Kasumi-1 (cell line): Measurements from ENCODE around the gene PINLYP.
"Not testable (repeated sequence)": the region's sequence is repeated elsewhere in the genome, so short reads cannot be mapped to it uniquely, and the experiment has no call there.

ENCODE experiments used
- DNase-seq, 2 experiments: peaks; one replicate each; lab custom pipeline; 2025; lab: John Stamatoyannopoulos, UW

Gene PINLYP

GRCh38 chr19:43575156-43575950, at the start of gene PINLYP, which contains the start of gene XRCC1:
Gene PINLYP (plus strand): TSS chr19:43575801. CDS start chr19:43577192, 1,391 bp downstream.
Gene XRCC1 (minus strand): TSS chr19:43575527. CDS start chr19:43575458, 69 bp downstream.
- DNase-seq = peak; percentile 98 to 99

DNA sequence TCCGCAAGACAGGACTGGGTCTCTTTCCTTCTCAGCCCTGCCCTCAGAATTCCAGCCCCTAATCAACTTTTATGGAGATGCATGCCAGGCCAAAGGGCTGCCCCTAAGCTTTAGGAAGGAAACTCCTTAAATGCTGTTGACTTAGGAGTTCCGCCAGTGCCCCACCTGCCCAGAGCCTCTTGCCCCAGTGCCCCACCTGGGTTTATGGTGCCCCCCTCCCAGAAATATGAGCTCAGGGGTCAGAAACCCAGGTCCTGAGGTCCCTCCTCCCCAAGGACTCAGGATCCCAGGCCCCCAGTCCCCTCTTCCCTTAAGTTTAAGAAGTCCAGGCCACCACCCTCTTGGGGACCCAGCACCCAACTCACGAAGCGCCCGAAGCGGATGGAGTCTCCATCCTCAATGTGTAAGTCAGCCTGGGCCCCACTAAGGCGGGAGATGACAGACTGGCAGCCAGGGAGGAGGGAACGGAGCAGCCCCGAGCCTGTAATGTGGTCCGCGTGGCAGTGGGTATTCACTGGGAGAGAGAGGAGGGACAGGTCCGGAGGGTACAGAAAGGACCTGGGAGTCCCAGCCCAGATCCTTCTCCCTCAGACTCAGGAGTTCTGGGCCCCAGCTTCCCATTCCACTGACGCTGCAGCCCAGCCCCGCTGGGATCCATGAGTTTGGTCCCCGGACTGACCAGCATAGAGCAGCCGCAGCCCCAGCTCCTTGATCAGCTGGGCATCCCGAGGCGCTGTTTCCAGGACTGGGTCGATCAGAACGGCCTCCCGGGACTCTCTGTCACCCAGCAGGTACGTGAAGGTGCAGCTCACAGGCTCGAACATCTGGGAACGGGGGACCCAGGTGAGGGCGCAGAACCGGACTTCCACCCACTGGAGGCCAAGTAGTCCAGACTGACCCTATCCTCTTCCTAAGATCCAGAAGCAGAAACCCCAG, 49.5 kb upstream of the PINLYP start:
- no peak for DNase-seq

- peak; percentile 58 to 89 for DNase-seq
These were observed 48.4 kb upstream of the PINLYP start, which contains the start of gene ETHE1 for GRCh38 chr19:43526884-43527859. Gene ETHE1 (minus strand): TSS chr19:43527201. CDS start chr19:43527177, 24 bp downstream.

- no peak for DNase-seq
These were observed 47.6 kb upstream of the PINLYP start for GRCh38 chr19:43527860-43528622.

DNA sequence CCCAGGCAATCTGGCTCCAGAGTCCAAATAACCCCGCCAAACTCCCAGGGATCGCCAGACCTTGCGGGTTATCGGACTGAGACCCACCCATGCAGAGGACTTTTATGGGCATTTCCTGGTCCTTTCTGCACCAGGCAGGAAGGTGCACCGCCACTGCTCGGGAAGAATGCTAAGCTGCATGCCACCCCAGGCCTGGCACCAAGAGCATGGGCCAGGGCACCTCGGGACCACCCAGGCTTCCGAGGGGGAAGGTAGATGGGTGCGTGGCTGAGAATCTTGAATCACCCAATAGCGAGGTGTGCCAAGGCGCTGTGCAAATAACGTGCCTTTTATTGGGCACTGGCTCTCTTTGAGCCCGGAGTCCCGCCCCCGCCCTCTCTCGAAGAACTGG, 43.0 kb upstream of the PINLYP start:
- DNase-seq = peak; percentile 75 to 85

DNA sequence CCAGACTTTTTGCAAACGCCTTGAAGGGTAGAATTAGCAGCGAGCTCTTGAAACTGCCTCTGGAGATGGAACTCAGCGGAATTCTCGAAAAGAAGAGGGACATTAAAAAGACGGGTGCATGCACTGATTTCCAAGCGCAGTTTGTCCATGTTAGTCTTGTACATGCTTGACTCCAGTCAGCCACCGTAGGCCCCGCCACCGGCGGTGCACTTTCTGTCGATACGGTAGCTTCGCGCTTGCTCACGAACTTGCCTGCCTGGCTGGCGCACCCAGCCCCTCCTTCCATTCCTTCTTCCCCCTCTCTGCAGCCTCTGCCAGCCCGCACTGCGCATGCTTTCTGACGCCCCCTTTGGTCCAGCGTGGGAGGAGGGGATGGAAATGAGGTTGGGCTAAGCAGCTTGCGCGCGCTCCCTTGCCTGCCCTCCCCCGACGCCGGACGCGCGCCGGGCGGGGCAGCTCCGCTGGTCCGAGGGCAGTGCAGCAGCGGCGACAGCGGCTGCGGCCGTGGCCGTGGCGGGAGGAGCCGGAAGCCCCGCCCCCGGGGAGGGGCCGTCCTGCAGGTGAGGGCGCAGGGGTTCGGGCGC, 42.5 kb upstream of the PINLYP start, which contains the start of gene ZNF575:
TSS of gene ZNF575 (plus strand) at position 227 of the 584 bp plus-strand sequence. CDS start 1,235 bp downstream, outside the sequence.
- peak; percentile 87 to 90 for DNase-seq

DNA sequence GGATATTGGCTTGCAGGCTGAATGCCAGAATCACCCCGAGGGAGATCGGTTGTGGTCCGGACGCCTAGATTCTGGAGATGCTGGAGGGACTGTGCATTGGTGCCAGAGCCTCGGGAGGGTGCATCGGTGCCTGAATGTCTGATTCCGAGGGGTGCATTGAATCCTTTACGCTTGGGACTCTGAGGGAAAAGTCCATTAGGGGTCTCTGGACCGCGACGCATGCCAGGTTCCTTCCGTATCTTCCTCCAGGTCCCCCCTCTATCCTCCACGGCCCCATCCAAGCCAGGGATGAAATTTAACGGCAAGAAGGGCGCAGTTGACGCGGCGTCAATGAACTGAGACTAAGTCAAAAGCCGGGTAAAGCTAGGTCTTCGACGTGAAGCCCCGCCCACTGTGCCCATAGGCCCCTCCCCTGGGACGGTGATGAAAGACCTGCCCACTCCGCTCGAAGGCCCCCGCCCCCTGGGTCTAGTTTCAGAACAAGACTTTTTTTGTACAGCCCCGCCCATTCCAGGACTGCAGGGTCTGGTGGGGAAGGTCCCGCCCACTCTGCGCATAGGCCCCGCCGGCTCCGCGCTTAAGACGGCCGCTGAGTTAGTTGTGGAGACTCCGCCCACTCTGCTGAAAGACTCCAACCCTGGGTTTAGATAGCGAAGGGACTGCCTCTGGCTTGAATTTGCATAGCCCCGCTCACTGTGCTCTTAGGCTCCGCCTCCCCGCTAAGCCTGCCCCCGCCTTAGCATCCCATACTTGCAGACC, 41.9 kb upstream of the PINLYP start:
- peak; percentile 98 to 99 for DNase-seq

DNA sequence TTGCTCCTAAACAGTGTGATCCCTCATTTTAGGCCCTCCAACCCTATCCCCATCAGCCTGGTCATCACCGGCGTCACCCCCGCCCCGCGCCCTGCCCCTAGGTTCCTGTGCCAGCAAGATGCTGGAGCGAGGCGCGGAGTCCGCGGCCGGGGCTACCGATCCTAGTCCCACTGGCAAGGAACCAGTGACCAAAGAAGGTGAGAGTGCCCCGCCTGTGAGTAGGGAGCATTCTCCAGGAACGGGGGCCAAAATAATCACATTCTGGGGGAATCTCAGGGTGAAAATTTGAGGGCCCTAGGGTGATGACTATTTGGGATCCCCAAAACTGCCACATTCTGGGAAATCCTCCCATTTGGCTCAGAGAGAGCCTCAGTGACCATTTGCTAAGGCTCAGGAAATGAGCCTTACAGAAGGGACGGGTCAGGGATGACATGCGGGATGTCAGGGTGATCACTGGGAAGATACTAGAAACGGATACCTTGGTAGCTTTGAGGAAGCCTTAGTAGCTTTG, 41.2 kb upstream of the PINLYP start:
- DNase-seq = no peak

DNA sequence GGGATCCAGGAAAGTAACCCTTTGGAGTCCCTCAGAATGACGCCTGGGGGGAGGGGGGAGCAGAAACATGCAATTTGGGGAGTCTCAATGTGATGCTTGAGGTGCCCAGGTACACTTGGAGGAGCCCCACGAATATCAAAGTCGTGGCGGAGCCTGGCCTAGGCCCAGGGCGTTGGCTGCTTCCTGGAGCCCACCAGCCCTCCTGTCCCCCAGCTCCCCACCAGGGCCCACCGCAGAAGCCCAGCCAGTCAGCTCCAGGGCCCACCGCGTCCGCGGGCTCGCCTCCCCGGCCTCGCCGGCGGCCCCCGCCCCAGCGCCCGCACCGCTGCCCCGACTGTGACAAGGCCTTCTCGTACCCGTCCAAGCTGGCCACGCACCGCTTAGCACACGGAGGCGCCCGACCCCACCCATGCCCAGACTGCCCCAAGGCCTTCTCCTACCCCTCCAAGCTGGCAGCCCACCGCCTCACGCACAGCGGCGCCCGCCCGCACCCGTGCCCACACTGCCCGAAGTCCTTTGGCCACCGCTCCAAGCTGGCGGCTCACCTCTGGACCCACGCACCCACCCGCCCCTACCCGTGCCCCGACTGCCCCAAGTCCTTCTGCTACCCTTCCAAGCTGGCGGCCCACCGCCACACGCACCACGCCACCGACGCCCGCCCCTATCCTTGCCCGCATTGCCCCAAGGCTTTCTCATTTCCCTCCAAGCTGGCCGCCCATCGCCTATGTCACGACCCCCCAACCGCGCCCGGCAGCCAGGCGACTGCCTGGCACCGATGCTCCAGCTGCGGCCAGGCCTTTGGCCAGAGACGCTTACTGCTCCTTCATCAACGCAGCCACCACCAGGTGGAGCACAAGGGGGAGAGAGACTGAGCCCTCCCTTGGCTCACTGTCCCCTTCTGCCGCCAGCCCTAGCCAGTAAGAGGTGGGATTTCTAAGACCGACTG, 40.5 kb upstream of the PINLYP start:
- DNase-seq = peak; percentile 33 to 42

- no peak for DNase-seq
These were observed 36.7 kb upstream of the PINLYP start for GRCh38 chr19:43538922-43539321.

DNA sequence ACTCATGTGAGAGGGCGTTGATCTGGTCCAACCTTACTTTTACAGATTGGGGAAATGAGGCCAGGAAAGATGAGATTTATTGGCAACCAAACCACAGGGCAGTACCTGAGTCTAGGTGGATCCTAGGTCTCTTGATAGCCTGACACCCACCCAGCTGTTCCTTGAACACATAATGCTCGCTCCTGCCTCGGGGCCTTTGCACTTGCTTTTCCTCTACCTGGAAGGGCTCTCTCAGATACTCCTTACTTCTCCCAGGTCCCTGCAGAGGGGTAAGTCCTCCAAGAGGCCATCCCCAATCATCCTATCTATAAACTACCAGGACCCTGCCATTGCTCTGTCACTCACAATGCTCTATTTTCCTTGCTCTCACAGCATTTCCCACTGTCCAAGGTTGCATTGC, 35.2 kb upstream of the PINLYP start:
- DNase-seq = no peak

DNA sequence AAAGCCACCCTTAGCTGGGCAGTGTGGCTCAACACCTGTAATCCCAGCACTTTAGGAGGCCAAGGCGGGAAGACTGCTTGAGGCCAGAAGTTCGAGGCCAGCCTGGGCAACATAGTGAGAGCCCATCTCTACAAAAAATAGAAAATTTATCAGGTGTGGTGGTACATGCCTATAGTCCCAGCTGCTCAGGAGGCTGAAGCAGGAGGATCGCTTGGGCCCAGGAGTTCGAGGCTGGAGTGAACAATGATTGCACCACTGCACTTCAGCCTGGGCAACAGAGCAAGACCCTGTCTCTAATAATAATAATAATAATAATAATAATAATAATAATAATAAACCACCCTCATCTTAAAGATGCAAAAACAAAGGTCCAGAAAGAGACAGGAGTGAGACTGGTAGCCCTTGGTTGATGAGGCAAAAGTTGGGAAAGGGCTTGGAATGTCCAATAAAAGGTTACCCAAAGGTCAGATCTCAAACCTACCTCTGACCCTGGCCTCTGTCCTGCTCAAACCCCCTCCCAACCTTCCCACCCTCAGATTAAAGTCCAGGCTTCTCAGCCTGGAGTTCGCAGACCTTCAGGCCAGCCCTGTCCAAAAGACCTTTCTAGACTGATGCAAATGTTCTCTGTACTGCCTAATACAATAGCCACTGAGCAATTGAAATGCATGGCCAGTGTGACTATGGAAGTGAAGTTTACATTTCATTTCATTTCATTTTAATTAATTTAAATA, 33.5 kb upstream of the PINLYP start:
- no peak for DNase-seq

DNA sequence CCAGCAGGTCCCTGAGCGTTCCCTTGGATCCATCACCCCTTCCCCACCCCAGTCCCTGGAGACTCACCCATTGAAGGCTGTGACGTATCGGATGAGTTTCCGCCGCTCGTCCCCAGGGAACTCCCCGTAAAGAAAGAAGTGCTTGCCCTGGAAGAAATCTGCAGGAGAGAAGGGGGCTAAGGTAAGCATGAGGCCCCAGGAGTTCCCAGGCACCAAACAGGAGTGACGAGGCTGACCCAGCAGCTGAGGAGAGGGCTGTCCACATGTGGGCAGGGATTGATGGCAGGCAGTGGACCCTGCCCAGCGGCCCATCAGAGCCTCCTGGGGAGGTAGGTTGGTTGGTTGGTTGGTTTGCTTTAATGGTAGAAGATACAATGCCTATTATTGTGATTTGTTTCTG, 31.5 kb upstream of the PINLYP start:
- no peak for DNase-seq

DNA sequence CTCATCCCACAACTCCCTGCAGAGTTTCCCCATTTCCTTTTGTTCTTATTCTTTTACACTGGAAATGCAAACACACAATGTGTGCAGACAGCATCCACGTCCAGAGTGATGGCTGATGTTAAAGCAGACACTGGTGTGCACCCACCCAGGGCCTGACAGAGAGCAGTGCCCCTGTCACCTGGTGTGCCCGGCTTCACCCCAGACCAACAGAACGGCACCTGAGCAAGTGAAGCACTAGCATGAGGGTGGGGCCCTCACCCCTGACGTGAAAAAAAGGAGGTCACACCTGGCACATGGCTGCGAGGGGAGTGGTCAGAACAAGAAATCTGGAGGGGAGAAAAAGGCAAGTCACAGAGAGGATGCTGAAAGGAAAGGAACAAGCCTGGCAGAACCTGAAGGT, 30.3 kb upstream of the PINLYP start:
- DNase-seq = no peak

GRCh38 chr19:43545981-43546380, 29.6 kb upstream of the PINLYP start:
- no peak for DNase-seq

GRCh38 chr19:43546581-43546980, 29.0 kb upstream of the PINLYP start:
- no peak for DNase-seq

GRCh38 chr19:43547926-43548325, 27.7 kb upstream of the PINLYP start:
- not testable (repeated sequence) for DNase-seq
